ENCODE results near the gene KPNA6.
"Not testable (repeated sequence)": the region's sequence is repeated elsewhere in the genome, so short reads cannot be mapped to it uniquely, and the experiment has no call there.

DNA sequence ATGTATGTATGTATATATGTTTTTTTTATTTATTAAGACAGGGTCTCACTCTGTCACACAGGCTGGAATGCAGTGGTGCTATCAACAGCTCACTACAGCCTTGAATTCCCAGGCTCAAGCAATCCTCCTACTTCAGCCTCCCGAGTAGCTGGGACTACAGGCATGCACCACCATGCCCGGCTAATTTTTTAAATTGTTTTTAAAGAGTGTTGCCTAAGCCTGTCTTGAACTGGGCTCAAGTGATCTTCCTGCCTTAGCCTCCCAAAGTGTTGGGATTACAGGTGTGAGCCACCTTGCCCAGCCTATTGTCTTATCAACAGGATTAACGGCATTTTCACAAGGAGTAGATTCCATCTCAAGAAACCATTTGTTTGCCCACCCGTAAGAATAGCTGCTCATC, 5.6 kb downstream of the KPNA6 start:
- TF ChIP-seq, protein P1, sequence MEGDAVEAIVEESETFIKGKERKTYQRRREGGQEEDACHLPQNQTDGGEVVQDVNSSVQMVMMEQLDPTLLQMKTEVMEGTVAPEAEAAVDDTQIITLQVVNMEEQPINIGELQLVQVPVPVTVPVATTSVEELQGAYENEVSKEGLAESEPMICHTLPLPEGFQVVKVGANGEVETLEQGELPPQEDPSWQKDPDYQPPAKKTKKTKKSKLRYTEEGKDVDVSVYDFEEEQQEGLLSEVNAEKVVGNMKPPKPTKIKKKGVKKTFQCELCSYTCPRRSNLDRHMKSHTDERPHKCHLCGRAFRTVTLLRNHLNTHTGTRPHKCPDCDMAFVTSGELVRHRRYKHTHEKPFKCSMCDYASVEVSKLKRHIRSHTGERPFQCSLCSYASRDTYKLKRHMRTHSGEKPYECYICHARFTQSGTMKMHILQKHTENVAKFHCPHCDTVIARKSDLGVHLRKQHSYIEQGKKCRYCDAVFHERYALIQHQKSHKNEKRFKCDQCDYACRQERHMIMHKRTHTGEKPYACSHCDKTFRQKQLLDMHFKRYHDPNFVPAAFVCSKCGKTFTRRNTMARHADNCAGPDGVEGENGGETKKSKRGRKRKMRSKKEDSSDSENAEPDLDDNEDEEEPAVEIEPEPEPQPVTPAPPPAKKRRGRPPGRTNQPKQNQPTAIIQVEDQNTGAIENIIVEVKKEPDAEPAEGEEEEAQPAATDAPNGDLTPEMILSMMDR (IDR thresholded peaks at IDR 0.05) = not testable (repeated sequence)
- not testable (repeated sequence) for TF ChIP-seq POLR2AphosphoS5 (IDR thresholded peaks at IDR 0.05; ENCODE audit: low read depth, low read length); SIN3A (IDR thresholded peaks at IDR 0.05; ENCODE audit: borderline replicate concordance, insufficient read depth, low read depth, low read length)
- TF ChIP-seq, protein P2, sequence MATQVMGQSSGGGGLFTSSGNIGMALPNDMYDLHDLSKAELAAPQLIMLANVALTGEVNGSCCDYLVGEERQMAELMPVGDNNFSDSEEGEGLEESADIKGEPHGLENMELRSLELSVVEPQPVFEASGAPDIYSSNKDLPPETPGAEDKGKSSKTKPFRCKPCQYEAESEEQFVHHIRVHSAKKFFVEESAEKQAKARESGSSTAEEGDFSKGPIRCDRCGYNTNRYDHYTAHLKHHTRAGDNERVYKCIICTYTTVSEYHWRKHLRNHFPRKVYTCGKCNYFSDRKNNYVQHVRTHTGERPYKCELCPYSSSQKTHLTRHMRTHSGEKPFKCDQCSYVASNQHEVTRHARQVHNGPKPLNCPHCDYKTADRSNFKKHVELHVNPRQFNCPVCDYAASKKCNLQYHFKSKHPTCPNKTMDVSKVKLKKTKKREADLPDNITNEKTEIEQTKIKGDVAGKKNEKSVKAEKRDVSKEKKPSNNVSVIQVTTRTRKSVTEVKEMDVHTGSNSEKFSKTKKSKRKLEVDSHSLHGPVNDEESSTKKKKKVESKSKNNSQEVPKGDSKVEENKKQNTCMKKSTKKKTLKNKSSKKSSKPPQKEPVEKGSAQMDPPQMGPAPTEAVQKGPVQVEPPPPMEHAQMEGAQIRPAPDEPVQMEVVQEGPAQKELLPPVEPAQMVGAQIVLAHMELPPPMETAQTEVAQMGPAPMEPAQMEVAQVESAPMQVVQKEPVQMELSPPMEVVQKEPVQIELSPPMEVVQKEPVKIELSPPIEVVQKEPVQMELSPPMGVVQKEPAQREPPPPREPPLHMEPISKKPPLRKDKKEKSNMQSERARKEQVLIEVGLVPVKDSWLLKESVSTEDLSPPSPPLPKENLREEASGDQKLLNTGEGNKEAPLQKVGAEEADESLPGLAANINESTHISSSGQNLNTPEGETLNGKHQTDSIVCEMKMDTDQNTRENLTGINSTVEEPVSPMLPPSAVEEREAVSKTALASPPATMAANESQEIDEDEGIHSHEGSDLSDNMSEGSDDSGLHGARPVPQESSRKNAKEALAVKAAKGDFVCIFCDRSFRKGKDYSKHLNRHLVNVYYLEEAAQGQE (IDR thresholded peaks at IDR 0.05; ENCODE audit: insufficient read depth in 1 of 2, low read depth in 2 of 2, low read length in 1 of 2) = not testable (repeated sequence)

Measured in Panc1 (cell line).